ENCODE measurements around the gene PGM5.

PGM5 gene

GRCh38 chr9:68493541-68493940 lies 137.1 kb downstream of the PGM5 start:
- no peaks in the 10 kb centered on the region for H3K9me2 ChIP-seq (replicated peaks; ENCODE audit: insufficient read depth, low read length)
- TF ChIP-seq CTCF (IDR thresholded peaks at IDR 0.05; ENCODE audit: low read length), result no peak
- no peak for TF ChIP-seq EZH2phosphoT487 (IDR thresholded peaks at IDR 0.05; ENCODE audit: low read length)
- no peak for TF ChIP-seq EZH2 (optimal IDR thresholded peaks at IDR 0.05; ENCODE audit: low read depth, low read length)

GRCh38 chr9:68493958-68494577 lies 137.7 kb downstream of the PGM5 start:
- TF ChIP-seq EZH2 (optimal IDR thresholded peaks at IDR 0.05; ENCODE audit: low read depth, low read length) (no peak), CTCF (IDR thresholded peaks at IDR 0.05; ENCODE audit: low read length) (no peak), EZH2phosphoT487 (IDR thresholded peaks at IDR 0.05; ENCODE audit: low read length) (no peak)
- Histone ChIP-seq H3K79me2 (ENCODE audit: low read length) (no peaks in the 10 kb centered on the region), H3K9ac (ENCODE audit: low read length) (no peak overlapping the region), H3K27me3 (replicated peaks; ENCODE audit: insufficient read depth, low read length) (no peaks in the 10 kb centered on the region), H3K27ac (ENCODE audit: low read length) (no peak overlapping the region), H3K4me2 (ENCODE audit: low read depth, low read length) (no peak overlapping the region), H4K20me1 (ENCODE audit: insufficient read depth, low read length) (no peaks in the 10 kb centered on the region), H2AFZ (ENCODE audit: low read length) (no peak overlapping the region), H3K9me2 (replicated peaks; ENCODE audit: insufficient read depth, low read length) (no peaks in the 10 kb centered on the region), H3K36me3 (replicated peaks; ENCODE audit: insufficient read depth, low read length) (no peaks in the 10 kb centered on the region), H3K4me3 (ENCODE audit: low read length) (no peak overlapping the region), H3K9me3 (replicated peaks; ENCODE audit: insufficient read depth, low read length) (no peaks in the 10 kb centered on the region), H3F3A (ENCODE audit: insufficient read depth, low read length) (no peaks in the 10 kb centered on the region), H3K4me1 (ENCODE audit: low read length) (no peaks in the 10 kb centered on the region)
- DNase-seq, result no peak

More at GRCh38 chr9:68493541-68493940, 137.1 kb downstream of the PGM5 start:
- H3K79me2 ChIP-seq (ENCODE audit: low read length), result no peaks in the 10 kb centered on the region
- H3K27me3 ChIP-seq (replicated peaks; ENCODE audit: insufficient read depth, low read length), result no peaks in the 10 kb centered on the region
- H3K36me3 ChIP-seq (replicated peaks; ENCODE audit: insufficient read depth, low read length), result no peaks in the 10 kb centered on the region
- no peaks in the 10 kb centered on the region for H4K20me1 ChIP-seq (ENCODE audit: insufficient read depth, low read length)
- H3F3A ChIP-seq (ENCODE audit: insufficient read depth, low read length), result no peaks in the 10 kb centered on the region
- no peaks in the 10 kb centered on the region for H3K9me3 ChIP-seq (replicated peaks; ENCODE audit: insufficient read depth, low read length)
- H3K27ac ChIP-seq (ENCODE audit: low read length), result no peak overlapping the region
- no peak overlapping the region for H3K4me3 ChIP-seq (ENCODE audit: low read length)
- no peak overlapping the region for H2AFZ ChIP-seq (ENCODE audit: low read length)
- H3K4me1 ChIP-seq (ENCODE audit: low read length), result no peaks in the 10 kb centered on the region
- no peak overlapping the region for H3K4me2 ChIP-seq (ENCODE audit: low read depth, low read length)
- DNase-seq, result no peak
- H3K9ac ChIP-seq (ENCODE audit: low read length), result no peak overlapping the region

GRCh38 chr9:68495247-68495646 lies 138.8 kb downstream of the PGM5 start:
- H3K9me2 ChIP-seq (replicated peaks; ENCODE audit: insufficient read depth, low read length), result no peaks in the 10 kb centered on the region
- H3K4me3 ChIP-seq (ENCODE audit: low read length), result no peak overlapping the region
- DNase-seq, result no peak
- no peak for TF ChIP-seq CTCF (IDR thresholded peaks at IDR 0.05; ENCODE audit: low read length)
- TF ChIP-seq EZH2phosphoT487 (IDR thresholded peaks at IDR 0.05; ENCODE audit: low read length), result no peak
- no peak for TF ChIP-seq EZH2 (optimal IDR thresholded peaks at IDR 0.05; ENCODE audit: low read depth, low read length)
- H2AFZ ChIP-seq (ENCODE audit: low read length), result no peak overlapping the region
- no peaks in the 10 kb centered on the region for H3K36me3 ChIP-seq (replicated peaks; ENCODE audit: insufficient read depth, low read length)
- no peaks in the 10 kb centered on the region for H3F3A ChIP-seq (ENCODE audit: insufficient read depth, low read length)
- H3K79me2 ChIP-seq (ENCODE audit: low read length), result no peaks in the 10 kb centered on the region
- no peaks in the 10 kb centered on the region for H3K4me1 ChIP-seq (ENCODE audit: low read length)
- H4K20me1 ChIP-seq (ENCODE audit: insufficient read depth, low read length), result no peaks in the 10 kb centered on the region
- no peaks in the 10 kb centered on the region for H3K27me3 ChIP-seq (replicated peaks; ENCODE audit: insufficient read depth, low read length)
- no peak overlapping the region for H3K4me2 ChIP-seq (ENCODE audit: low read depth, low read length)
- no peak overlapping the region for H3K27ac ChIP-seq (ENCODE audit: low read length)
- no peaks in the 10 kb centered on the region for H3K9me3 ChIP-seq (replicated peaks; ENCODE audit: insufficient read depth, low read length)
- no peak overlapping the region for H3K9ac ChIP-seq (ENCODE audit: low read length)

All from MM.1S (cell line).